Activated naive CD8-positive, alpha-beta T cell treated with anti-CD3 and anti-CD28 coated beads, Interleukin-2, amount 10 ng/mL, durations not matched to agents 7 days and 5 days (primary cell): Measurements from ENCODE around the gene LGALS9. TPM values are rescaled to one million over a fixed set of nuclear protein-coding genes. Genes with fewer than 3 reads are reported as not detected.
"Not testable (repeated sequence)": the region's sequence is repeated elsewhere in the genome, so short reads cannot be mapped to it uniquely, and the experiment has no call there.

Experiments
- ATAC-seq: fragments of 150-1000 bp; cut with Tn5 transposase; one replicate; pipeline ENCODE4 v1.10.0; 2021; ENCODE audit warnings: low read depth, moderate library complexity
- POLR2A ChIA-PET: fragments of 350-600 bp; sonication (Branson Sonifier 250); formaldehyde crosslinking; loops from one replicate; lab custom pipeline; 2021; ENCODE audit warnings: antibody characterized with exemption; lab: Charles Lee
- DNase-seq: peaks from one replicate; pipeline ENCODE4 v3.0.0; 2021
- H3K27ac Mint-ChIP-seq: one replicate; pipeline ENCODE4 v1.8.0; 2022; ENCODE audit warnings: mild to moderate bottlenecking, mixed read lengths
- H3K27me3 Mint-ChIP-seq: one replicate; pipeline ENCODE4 v1.8.0; 2022; ENCODE audit warnings: mild to moderate bottlenecking, moderate library complexity, mixed read lengths
- H3K36me3 Mint-ChIP-seq: one replicate; pipeline ENCODE4 v1.8.0; 2021; ENCODE audit warnings: mild to moderate bottlenecking, mixed read lengths
- H3K4me1 Mint-ChIP-seq: one replicate; pipeline ENCODE4 v1.8.0; 2021; ENCODE audit warnings: mixed read lengths
- H3K4me3 Mint-ChIP-seq: one replicate; pipeline ENCODE4 v1.8.0; 2022; ENCODE audit warnings: mild to moderate bottlenecking, moderate library complexity, mixed read lengths
- H3K9me3 Mint-ChIP-seq: one replicate; pipeline ENCODE4 v1.8.0; 2021; ENCODE audit warnings: mixed read lengths
- total RNA-seq, 2 experiments: library from RNA; stranded (reverse); gene quantifications; one replicate each; pipeline ENCODE4 v1.2.3, GENCODE V29; 2021

Gene LGALS9
- total RNA-seq, 2 experiments from 2014 or later: 159 to 175 TPM

DNA sequence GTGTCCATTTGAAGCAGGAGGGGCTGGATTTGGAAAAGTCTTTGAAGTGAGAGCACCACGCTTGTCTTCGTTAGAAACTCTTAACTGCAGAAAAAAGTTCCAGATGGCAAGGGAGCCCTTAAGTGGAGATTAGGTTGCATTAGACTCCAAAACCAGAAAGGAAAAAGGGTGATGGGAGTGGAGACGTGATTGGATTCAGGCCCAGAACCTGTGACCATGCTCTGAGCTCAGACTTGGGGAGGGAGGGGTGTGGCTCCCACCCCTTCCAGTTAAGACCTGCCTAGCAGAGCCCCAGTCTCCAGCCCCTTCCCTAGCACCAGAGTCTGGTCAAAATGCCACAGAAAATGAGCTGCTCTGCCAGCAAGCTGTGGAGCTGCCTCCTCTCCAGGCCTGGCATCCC, 6.4 kb upstream of the LGALS9 start:
- H3K27ac Mint-ChIP-seq: no peak overlapping the region
- H3K4me1 Mint-ChIP-seq: peaks cover 35% of the 10 kb centered on the region
- ATAC-seq: no peak

DNA sequence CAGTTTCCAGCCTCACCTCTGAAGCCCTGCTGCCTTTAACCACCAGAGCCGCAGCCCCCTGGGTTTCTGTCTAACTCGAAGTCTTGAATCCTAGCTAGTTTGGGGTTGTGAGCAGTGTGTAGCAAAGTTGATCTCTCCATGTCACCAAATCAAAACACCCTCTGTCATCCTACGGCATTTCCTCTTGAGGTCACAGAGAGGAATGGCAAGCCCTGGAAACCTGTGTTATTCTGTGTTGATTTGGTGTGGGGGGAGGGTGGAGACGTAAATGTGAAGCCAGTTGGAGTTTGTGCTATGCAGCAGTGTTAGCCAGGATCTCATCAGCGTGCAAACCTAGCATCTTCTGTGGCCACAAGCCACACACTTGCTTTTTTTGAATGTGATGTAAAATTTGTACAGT, 5.1 kb upstream of the LGALS9 start:
- no peak for DNase-seq
- POLR2A ChIA-PET: interaction anchor here (1.1 kb wide), 1 partner anchor 331 kb away, joined by 3 read pairs; no protein-coding TSS in a partner anchor
- Mint-ChIP-seq H3K27me3 (no peaks in the 10 kb centered on the region), H3K27ac (no peak overlapping the region), H3K36me3 (peaks cover 38% of the 10 kb centered on the region), H3K9me3 (no peaks in the 10 kb centered on the region), H3K4me3 (no peak overlapping the region), H3K4me1 (peaks cover 39% of the 10 kb centered on the region)
- ATAC-seq: no peak

More for the DNA sequence above, 6.4 kb upstream of the LGALS9 start:
- Mint-ChIP-seq H3K9me3 (no peaks in the 10 kb centered on the region), H3K4me3 (no peak overlapping the region), H3K27me3 (no peaks in the 10 kb centered on the region), H3K36me3 (peaks cover 32% of the 10 kb centered on the region)
- POLR2A ChIA-PET: no interaction called here
- DNase-seq: no peak

DNA sequence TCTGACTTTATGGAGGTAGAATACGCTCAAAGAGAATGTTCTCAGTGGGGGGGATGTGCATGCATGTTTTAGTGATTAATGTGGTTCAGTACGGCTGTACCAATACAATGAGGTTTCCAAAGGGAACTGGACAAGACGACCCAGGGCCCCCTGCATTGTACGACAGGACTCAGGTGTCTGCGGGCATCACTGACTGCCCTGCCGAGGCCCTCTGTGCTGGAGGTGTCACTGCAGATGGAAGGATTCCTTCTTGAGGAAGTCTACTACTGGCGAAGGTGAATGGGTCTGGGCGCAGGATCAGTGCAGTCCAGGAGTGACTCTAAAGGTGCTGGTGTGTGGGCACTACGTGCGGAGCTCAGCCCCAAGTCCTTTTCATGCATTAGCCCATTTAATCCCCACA, 3.5 kb upstream of the LGALS9 start:
- H3K36me3 Mint-ChIP-seq: peaks cover 36% of the 10 kb centered on the region
- ATAC-seq (no peak), DNase-seq (no peak)
- H3K9me3 Mint-ChIP-seq: no peaks in the 10 kb centered on the region
- POLR2A ChIA-PET: no interaction called here
- H3K4me3 Mint-ChIP-seq: no peak overlapping the region
- peaks cover 36% of the 10 kb centered on the region for H3K4me1 Mint-ChIP-seq
- no peak overlapping the region for H3K27ac Mint-ChIP-seq
- no peaks in the 10 kb centered on the region for H3K27me3 Mint-ChIP-seq

DNA sequence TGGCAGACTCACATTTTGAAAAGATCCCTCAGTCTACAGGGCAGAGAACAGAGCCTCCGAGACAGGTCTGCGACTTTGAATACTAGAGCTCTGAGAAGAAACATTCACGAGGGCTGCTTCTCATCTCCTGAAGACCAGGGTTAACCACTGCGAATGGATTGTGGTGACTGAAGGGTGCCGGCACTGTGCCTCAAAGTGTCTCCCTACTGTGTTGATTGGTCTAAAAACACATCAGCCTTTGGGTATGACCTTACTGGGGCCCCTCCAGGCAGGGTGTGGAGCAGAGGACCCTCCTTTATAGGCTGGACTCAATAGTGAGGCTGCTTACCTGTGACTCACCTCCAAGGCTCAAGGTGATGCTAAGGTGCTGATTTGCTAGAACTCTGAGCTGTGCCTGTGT, 2.6 kb upstream of the LGALS9 start:
- ATAC-seq: peak; percentile 34
- no peak overlapping the region for H3K4me3 Mint-ChIP-seq
- H3K9me3 Mint-ChIP-seq: no peaks in the 10 kb centered on the region
- peaks cover 34% of the 10 kb centered on the region for H3K36me3 Mint-ChIP-seq
- no peak for DNase-seq
- POLR2A ChIA-PET: interaction anchor here (1.1 kb wide), 1 partner anchor 335 kb away, joined by 3 read pairs; the partner anchor contains the start of gene WSB1
- no peaks in the 10 kb centered on the region for H3K27me3 Mint-ChIP-seq
- peak overlapping the region; percentile 75 for H3K27ac Mint-ChIP-seq
- H3K4me1 Mint-ChIP-seq: peaks cover 41% of the 10 kb centered on the region

DNA sequence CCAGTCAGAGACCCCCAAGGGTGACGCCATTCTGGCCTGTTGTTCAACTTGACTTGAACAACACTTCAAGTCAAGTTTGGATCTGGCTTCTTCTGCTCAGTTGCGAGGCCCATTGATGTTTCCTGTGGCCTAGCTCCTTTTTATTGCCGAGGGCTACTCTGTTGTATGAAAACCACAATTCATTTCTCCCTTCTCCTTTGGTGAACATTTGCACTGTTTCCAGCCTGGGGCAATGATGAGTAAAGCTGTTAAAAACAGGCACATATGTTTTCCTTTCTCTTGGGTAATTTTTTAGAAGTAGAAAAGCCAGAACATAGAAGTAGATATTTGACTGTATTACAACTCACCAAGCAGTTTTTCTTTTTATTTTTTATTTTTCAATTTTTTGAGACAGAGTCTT, 1.7 kb upstream of the LGALS9 start:
- H3K27ac Mint-ChIP-seq: peak overlapping the region; percentile 75
- POLR2A ChIA-PET: not testable (repeated sequence)

DNA sequence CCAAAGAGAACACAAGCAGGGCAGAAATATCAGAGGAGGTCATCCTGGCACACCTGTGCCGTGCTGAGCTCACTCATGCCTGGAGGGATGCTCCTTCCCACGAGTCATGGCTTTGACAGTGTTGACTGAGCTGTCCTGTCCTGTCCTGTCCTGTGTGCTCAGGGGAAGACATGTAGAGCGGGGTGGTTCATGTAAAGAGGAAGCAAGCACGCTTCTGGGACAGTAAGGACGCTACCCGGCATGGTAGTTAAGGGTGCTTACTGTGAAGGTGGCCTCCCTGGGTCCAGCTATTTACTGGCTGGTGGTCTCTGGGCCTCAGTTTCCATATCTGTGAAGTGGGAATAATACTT, 398 bp downstream of the LGALS9 start:
- ATAC-seq (peak; percentile 57), DNase-seq (peak; percentile 55)
- Mint-ChIP-seq H3K27me3 (no peaks in the 10 kb centered on the region), H3K9me3 (no peaks in the 10 kb centered on the region), H3K4me3 (peak overlapping the region; percentile 98), H3K4me1 (peaks cover 53% of the 10 kb centered on the region), H3K36me3 (peaks cover 37% of the 10 kb centered on the region), H3K27ac (peak overlapping the region; percentile 94)
- POLR2A ChIA-PET: interaction anchor here (0.8 to 1.6 kb wide), 4 partner anchors 8 to 337 kb away, joined by 3 to 4 read pairs (median 4); partner anchors contain the start of gene WSB1

More for the DNA sequence above, 1.7 kb upstream of the LGALS9 start:
- ATAC-seq, H3K27me3 Mint-ChIP-seq, H3K9me3 Mint-ChIP-seq, DNase-seq: not testable (repeated sequence)
- H3K4me3 Mint-ChIP-seq: peak overlapping the region; percentile 49
- peaks cover 34% of the 10 kb centered on the region for H3K36me3 Mint-ChIP-seq
- H3K4me1 Mint-ChIP-seq: peaks cover 46% of the 10 kb centered on the region

DNA sequence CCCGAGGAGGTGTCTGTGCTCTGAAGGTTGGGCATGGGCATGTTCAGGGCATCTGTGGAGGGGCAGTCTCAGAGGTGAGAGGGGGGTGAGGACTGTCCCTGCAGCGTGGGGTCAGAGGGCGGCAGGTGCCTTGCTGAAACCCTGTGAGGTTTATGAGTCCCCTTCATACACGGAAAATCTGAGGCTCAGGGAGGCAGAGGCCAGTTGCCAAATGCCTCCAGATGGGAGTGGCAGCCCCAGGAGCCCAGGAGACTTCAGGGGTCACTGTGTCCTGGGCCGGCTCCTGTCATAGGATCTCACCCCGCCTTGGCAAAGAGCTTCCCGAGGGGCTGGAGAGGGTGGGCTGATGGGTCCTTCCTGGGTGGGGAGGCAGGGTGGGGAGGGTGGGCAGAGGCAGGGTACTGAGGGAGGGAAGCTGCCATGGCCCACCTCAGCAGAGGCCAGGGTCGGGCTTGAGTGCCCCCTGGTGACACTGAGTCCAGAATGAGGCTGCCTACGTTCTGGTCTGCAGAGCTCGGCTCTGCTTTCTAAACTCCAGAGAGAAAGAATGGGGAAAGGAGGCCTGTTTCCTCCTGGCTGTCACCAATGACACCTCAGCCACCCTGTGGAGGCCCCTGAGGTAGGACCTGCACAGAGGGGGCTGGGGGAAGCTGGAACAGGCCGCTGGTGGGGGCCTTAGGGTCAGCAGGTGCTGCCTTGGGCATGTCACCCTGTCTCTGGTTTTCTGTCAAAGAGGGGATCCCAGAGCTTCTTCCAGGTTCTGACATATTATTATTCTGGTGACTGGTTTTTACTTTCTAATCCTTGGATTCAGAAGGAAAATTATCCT, 1.1 kb downstream of the LGALS9 start:
- ATAC-seq (no peak), DNase-seq (no peak)
- Mint-ChIP-seq H3K4me3 (peak overlapping the region; percentile 98), H3K9me3 (no peaks in the 10 kb centered on the region), H3K4me1 (peaks cover 52% of the 10 kb centered on the region), H3K36me3 (peaks cover 33% of the 10 kb centered on the region), H3K27me3 (no peaks in the 10 kb centered on the region), H3K27ac (peak overlapping the region; percentile 94)
- POLR2A ChIA-PET: interaction anchor here (0.8 to 2.0 kb wide), 4 partner anchors 9 to 338 kb away, joined by 3 to 6 read pairs (median 4); partner anchors contain the start of gene WSB1

DNA sequence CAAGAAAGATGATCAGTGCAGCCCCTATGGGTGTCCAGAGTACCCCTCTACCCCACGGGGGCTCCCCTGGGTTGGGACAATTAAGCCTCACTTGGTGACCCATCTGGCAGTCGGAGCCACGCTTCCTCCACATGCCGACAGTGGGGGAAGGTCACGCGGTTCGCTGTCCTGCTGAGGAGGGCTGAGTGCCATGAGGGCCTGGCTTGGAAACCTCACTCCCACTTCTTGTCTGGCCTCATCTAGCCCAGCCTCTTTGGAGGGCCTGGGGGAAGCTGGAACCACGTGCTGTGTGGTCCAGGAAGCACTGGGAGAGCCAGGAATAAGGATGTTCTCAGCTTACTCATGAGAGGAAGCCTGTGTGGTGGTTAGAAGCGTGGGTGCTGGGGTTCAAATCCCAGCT, 1.8 kb downstream of the LGALS9 start:
- peaks cover 49% of the 10 kb centered on the region for H3K4me1 Mint-ChIP-seq
- not testable (repeated sequence) for ATAC-seq, H3K27me3 Mint-ChIP-seq, DNase-seq, H3K9me3 Mint-ChIP-seq
- peaks cover 26% of the 10 kb centered on the region for H3K36me3 Mint-ChIP-seq
- POLR2A ChIA-PET: interaction anchor here (1.6 to 2.0 kb wide), 2 partner anchors 24 to 338 kb away, joined by 4 to 6 read pairs; no protein-coding TSS in a partner anchor
- peak overlapping the region; percentile 98 for H3K4me3 Mint-ChIP-seq
- peak overlapping the region; percentile 38 for H3K27ac Mint-ChIP-seq

DNA sequence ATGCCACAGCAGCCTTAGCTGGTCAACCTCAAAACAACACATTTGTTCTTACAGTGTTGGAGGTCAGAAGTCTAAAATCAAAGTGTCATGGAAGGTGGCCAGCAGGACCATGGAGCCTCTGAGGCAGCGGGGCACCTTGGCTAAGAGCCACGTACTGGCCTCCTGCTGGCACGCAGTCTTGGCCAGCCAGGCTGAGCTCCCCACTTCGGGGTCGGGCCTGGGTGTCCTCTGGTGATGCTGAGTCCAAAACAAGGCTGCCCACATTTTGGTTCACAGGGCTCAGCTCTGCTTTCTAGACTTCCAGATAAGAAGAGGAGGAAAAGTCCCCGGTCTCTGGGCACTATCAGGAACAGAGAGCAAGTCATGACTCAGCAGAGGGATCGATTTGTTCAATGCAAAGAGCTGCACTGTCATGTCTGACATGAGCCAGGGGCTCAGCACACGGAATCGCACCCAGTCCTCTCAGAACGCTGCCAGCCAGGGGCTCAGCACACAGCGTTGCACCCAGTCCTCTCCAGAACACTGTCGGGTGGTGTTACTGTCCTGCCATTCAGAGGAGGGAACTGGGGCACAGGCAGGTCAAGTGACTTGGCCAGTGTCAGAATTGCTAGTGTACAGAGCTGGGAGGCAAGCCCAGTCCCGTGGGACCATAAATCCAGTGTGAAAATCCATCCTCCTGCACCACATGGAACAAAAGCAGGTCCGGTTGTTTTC, 2.5 kb downstream of the LGALS9 start:
- Mint-ChIP-seq H3K4me1 (peaks cover 43% of the 10 kb centered on the region), H3K27ac (no peak overlapping the region), H3K4me3 (peak overlapping the region; percentile 98), H3K36me3 (peaks cover 26% of the 10 kb centered on the region), H3K27me3 (no peaks in the 10 kb centered on the region), H3K9me3 (no peaks in the 10 kb centered on the region)
- POLR2A ChIA-PET: interaction anchor here (2.0 kb wide), 1 partner anchor 339 kb away, joined by 6 read pairs; no protein-coding TSS in a partner anchor
- ATAC-seq (no peak), DNase-seq (no peak)

DNA sequence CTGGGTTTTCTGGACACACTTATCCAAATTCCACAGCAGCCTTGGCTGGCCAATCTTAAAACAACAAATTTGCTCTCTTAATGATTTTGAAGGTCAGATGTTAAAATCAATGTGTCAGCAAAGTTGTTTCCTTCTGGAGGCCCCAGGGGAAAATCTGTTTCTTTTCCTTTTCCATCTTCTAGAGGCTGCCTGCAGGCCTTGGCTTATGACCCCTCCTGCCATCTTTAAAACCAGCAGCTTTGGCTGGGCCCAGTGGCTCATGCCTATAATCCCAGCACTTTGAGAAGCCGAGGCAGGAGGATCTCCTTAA, 3.0 kb downstream of the LGALS9 start:
- H3K27me3 Mint-ChIP-seq: no peaks in the 10 kb centered on the region
- POLR2A ChIA-PET: interaction anchor here (2.0 kb wide), 1 partner anchor 339 kb away, joined by 6 read pairs; no protein-coding TSS in a partner anchor
- H3K4me1 Mint-ChIP-seq: peaks cover 39% of the 10 kb centered on the region
- H3K36me3 Mint-ChIP-seq: peaks cover 26% of the 10 kb centered on the region
- DNase-seq (no peak), ATAC-seq (no peak)
- no peaks in the 10 kb centered on the region for H3K9me3 Mint-ChIP-seq
- H3K27ac Mint-ChIP-seq: peak overlapping the region; percentile 28
- no peak overlapping the region for H3K4me3 Mint-ChIP-seq

DNA sequence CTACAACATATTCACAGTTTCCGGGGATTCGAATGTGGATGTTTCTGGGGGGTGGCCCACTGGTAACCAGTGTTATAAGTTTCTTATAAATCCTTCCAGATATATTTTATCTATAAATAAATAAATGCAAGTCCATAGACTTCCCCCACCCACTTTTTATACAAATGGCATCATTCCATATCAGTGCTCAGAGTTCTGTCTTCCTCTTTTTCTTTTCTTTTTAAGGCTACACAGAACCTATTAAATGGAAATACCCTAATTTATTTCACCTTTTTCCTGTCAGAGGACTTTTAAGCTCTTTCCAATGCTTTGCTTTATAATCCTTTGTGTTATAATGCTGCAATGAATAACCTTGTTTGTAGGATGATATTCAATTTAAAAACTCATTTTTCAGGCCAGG, 3.8 kb downstream of the LGALS9 start:
- DNase-seq: no peak
- Mint-ChIP-seq H3K4me1 (peaks cover 34% of the 10 kb centered on the region), H3K27me3 (no peaks in the 10 kb centered on the region), H3K4me3 (no peak overlapping the region), H3K9me3 (no peaks in the 10 kb centered on the region), H3K36me3 (peaks cover 23% of the 10 kb centered on the region), H3K27ac (peak overlapping the region; percentile 47)
- ATAC-seq: no peak
- POLR2A ChIA-PET: no interaction called here

DNA sequence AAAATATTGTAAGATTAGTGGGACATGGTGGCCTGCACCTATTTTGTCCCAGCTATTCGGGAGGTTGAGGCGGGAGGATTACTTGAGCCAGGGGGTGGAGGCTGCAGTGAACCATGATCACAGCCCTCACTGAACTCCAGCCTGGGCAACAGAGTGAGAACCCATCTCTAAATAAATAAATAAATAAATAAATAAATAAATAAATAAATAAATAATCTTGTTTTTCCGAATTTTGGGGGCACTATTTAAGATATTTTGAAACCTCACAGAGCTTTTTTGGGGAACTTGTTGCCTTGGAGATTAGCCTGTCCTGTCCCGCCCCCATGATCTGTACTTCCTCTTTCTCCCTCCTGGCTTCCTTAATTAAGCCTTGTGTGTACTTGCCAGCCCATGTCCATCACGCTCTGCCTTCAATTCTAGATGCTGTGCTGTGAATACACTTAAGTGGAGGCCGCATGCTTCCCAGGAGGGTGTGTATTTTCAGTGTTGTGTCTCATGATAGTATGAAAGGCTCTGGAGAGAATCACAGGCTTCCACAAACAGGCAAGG, 4.4 kb downstream of the LGALS9 start:
- H3K9me3 Mint-ChIP-seq: no peaks in the 10 kb centered on the region
- ATAC-seq (no peak), DNase-seq (no peak)
- peak overlapping the region; percentile 47 for H3K27ac Mint-ChIP-seq
- H3K36me3 Mint-ChIP-seq: peaks cover 22% of the 10 kb centered on the region
- POLR2A ChIA-PET: no interaction called here
- peaks cover 29% of the 10 kb centered on the region for H3K4me1 Mint-ChIP-seq
- H3K27me3 Mint-ChIP-seq: no peaks in the 10 kb centered on the region
- no peak overlapping the region for H3K4me3 Mint-ChIP-seq

DNA sequence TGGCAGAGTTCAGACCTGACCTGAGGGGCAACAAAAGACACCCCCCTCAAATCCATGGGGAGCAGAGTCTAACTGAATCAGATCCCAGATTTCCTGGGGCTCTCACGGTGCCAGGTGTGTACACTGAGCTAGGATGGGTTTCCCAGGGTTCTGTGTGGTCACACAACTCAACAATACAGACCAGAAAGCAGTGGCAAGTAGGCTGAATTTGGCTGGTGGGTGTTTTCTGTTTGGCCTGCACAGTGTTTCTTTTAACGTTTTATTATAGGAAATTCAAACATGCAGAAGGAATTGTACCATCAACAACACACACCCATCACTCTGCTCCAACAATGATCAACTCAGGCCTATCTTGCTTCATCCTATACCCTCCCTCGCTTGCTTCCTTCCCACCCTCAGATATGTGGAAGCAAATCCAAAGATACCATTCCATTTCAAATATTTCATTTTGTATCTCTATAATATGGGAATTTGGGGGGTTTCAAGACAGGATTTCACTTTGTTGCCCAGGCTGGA, 5.1 kb downstream of the LGALS9 start:
- ATAC-seq, POLR2A ChIA-PET, H3K4me3 Mint-ChIP-seq, H3K9me3 Mint-ChIP-seq, H3K27me3 Mint-ChIP-seq, DNase-seq: not testable (repeated sequence)
- Mint-ChIP-seq H3K36me3 (peaks cover 22% of the 10 kb centered on the region), H3K27ac (peak overlapping the region; percentile 39), H3K4me1 (peaks cover 23% of the 10 kb centered on the region)
